RWPE2 (cell line): Measurements from ENCODE around the gene MC1R.

Experiments used
- ATAC-seq: fragments of 200-7000 bp; cut with Tn5 transposase; 3 replicates; pipeline ENCODE4 v1.9.1; 2021; ENCODE audit warnings: low read depth
- DNase-seq: peaks from one replicate; pipeline ENCODE4 v3.0.0-alpha.2; 2020; ENCODE audit warnings: low spot score
- H3K27ac ChIP-seq: fragments of 450-650 bp; 2 replicates; pipeline ENCODE4 v1.5.1; 2017; ENCODE audit warnings: mild to moderate bottlenecking; ENCODE audit not compliant: poor library complexity, severe bottlenecking
- H3K27me3 ChIP-seq: fragments of 250-450 bp; sonication (Bioruptor Pico); 2 replicates; pipeline ENCODE4 v1.5.1; 2021; ENCODE audit warnings: mild to moderate bottlenecking, moderate library complexity; ENCODE audit not compliant: insufficient read depth, poor library complexity, severe bottlenecking
- H3K36me3 ChIP-seq: fragments of 250-450 bp; sonication (Bioruptor Pico); 2 replicates; pipeline ENCODE4 v1.5.1; 2020; ENCODE audit warnings: low read depth, mild to moderate bottlenecking, moderate library complexity
- H3K4me1 ChIP-seq: fragments of 250-450 bp; sonication (Bioruptor Pico); 2 replicates; pipeline ENCODE4 v1.5.1; 2021; ENCODE audit warnings: mild to moderate bottlenecking, moderate library complexity; ENCODE audit not compliant: insufficient read depth, poor library complexity, severe bottlenecking
- H3K4me3 ChIP-seq: fragments of 250-450 bp; sonication (Bioruptor Pico); 2 replicates; pipeline ENCODE4 v1.5.1; 2021; ENCODE audit warnings: mild to moderate bottlenecking, moderate library complexity; ENCODE audit not compliant: severe bottlenecking
- H3K9me3 ChIP-seq: fragments of 250-450 bp; sonication (Bioruptor Pico); 2 replicates; pipeline ENCODE4 v1.5.1; 2021; ENCODE audit warnings: mild to moderate bottlenecking, moderate library complexity; ENCODE audit not compliant: severe bottlenecking
- TF ChIP-seq, protein P1 (sequence below): fragments of 450-650 bp; IDR thresholded peaks from one replicate; pipeline ENCODE4 v1.5.1; 2017; ENCODE audit warnings: mild to moderate bottlenecking, moderate library complexity; ENCODE audit not compliant: poor library complexity, severe bottlenecking

Gene MC1R

DNA sequence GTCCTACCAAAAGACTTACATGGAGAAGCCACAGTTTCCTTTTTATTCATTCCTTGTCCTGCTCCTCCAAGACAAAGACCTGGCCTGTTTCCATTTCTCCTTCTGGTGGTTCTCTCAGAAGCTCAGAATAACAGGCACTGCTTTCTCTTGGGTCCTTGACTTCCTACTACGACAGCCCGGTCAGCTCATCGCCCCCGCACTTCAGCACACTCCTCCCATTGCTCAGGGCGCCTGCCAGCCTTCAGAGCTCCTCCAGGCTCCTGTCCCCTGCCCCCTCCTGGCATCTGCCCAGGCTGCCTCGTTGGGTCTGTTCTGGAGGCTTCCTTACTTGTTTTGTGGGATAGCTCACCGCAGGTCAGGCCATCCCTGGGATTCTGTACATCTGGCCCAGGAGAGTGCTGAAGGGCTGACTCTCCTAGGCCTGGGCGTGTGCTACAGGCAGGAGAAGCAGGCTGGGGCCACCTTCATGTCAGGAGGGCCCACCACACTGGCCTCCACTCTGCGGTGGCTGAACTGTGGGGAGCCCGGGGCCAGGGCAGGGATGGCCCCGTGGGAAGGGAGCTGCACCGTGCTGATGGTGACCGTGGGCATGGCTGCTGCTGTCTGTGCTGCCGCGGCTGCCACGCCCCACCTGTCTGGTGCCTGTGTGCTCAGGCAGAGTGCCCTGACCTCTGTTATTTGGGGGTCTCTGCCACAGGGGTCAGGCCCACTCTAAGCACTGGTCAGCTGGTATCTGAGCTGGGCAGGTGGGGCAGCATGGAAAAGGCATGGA is 27.6 kb upstream of the MC1R start:
- DNase-seq (no peak), ATAC-seq (no peak)
- no peak overlapping the region for H3K4me3 ChIP-seq
- no peaks in the 10 kb centered on the region for H3K9me3 ChIP-seq
- TF ChIP-seq, protein P1, sequence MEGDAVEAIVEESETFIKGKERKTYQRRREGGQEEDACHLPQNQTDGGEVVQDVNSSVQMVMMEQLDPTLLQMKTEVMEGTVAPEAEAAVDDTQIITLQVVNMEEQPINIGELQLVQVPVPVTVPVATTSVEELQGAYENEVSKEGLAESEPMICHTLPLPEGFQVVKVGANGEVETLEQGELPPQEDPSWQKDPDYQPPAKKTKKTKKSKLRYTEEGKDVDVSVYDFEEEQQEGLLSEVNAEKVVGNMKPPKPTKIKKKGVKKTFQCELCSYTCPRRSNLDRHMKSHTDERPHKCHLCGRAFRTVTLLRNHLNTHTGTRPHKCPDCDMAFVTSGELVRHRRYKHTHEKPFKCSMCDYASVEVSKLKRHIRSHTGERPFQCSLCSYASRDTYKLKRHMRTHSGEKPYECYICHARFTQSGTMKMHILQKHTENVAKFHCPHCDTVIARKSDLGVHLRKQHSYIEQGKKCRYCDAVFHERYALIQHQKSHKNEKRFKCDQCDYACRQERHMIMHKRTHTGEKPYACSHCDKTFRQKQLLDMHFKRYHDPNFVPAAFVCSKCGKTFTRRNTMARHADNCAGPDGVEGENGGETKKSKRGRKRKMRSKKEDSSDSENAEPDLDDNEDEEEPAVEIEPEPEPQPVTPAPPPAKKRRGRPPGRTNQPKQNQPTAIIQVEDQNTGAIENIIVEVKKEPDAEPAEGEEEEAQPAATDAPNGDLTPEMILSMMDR = no peak
- no peaks in the 10 kb centered on the region for H3K27me3 ChIP-seq
- peaks cover 92% of the 10 kb centered on the region for H3K36me3 ChIP-seq
- no peaks in the 10 kb centered on the region for H3K4me1 ChIP-seq
- H3K27ac ChIP-seq = no peak overlapping the region

DNA sequence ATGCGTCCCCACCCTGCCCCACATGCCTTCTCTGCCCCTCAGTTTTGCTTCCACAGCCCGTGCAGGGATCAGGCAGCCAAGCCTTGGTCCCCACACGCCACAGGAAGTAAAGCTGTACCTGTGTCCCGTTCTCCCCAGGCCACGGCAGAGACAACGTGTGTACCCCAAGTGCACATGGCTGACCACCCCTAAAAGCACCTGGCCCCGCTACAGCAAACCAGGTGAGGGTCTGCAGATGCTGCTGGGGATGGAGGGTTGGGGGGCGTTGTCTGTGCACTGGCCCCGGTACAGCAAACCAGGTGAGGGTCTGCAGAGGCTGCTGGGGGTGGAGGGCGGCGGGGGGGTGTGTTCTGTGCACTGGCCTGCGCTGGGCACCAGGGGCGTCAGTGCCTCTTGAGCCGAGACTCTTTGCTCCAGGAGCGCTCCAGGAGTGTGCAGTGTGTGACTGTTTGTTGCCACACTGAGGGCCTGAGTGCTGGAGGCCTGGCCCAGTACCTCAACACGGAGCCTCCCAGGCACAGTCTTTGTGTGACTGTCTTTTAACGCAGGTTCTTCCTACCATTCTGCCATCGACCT is 26.5 kb upstream of the MC1R start:
- Histone ChIP-seq H3K36me3 (peaks cover 88% of the 10 kb centered on the region), H3K27me3 (no peaks in the 10 kb centered on the region), H3K9me3 (no peaks in the 10 kb centered on the region), H3K4me3 (no peak overlapping the region), H3K4me1 (no peaks in the 10 kb centered on the region), H3K27ac (no peak overlapping the region)
- ATAC-seq (peak; percentile 42; the same call in 2 of the 3 replicates), DNase-seq (no peak)
- TF ChIP-seq, protein P1 = no peak

DNA sequence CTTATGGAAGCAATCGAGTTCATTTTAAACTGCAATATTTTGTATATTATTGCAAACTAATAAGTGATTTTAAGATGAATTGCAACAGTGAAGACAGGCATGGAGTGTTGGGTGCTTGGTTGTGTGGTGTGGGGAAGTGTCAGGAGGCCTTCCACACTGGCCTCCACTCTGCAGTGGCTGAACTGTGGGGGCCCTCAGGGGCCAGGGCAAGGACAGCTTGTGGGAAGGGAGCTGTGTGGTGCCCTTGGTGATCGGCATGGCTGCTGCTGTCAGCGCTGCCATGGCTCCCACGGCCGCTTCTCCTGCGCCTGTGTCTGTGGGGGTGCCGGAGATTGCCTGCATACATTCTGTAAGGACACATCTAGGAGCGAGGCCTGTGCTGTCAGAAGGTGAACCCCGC is 26.0 kb upstream of the MC1R start:
- Histone ChIP-seq H3K27me3 (no peaks in the 10 kb centered on the region), H3K4me1 (no peaks in the 10 kb centered on the region), H3K27ac (no peak overlapping the region), H3K9me3 (no peaks in the 10 kb centered on the region), H3K36me3 (peaks cover 88% of the 10 kb centered on the region), H3K4me3 (no peak overlapping the region)
- ATAC-seq = no peak
- no peak for DNase-seq
- TF ChIP-seq, protein P1 = no peak

DNA sequence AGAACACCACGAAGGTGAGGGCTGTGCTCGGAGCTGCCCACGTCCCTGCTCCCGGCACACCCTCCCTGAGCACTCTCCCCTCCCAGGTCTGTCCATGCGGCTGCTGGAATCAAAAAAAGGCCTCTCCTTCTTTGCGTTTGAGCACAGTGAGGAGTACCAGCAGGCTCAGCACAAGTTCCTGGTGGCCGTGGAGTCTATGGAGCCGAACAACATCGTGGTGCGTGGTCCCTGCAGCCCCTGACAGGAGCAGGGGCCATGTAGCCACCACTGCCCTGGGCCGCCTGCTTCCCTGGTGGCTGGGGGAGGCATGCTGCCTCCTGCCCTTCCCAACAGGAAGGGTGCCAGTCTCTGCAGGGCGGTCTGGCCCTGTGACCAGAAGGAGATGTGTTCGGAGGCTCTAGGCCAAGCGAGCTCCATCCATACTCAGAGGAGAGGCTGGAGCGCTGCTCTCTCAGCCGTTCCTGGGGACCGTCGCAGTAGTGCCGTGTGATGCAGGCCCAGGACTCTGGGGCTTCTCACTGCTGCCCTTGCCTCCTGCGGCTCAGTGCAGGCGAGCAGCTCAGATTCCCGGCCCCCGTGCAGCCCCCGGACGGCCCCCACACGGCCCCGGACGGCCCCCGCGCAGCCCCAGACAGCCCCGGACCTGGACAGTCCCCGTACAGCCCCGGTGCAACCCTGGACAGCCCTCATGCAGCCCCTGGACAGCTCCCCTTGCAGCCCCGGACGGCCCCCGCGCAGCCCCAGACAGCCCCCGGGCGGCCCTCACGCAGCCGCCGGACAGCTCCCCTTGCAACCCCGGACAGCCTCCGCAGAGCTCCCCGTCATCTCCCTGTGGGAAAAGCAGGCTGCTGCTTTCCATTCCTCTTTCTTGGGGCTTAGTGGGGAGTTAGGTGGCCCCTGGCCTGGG is 24.8 kb upstream of the MC1R start:
- H3K36me3 ChIP-seq = peaks cover 89% of the 10 kb centered on the region
- DNase-seq = no peak
- TF ChIP-seq, protein P1 = no peak

More for the DNA sequence above, 24.8 kb upstream of the MC1R start:
- no peak; the same call in 2 of the 3 replicates for ATAC-seq
- Histone ChIP-seq H3K4me3 (no peak overlapping the region), H3K9me3 (no peaks in the 10 kb centered on the region), H3K27me3 (no peaks in the 10 kb centered on the region), H3K27ac (no peak overlapping the region), H3K4me1 (no peaks in the 10 kb centered on the region)
